SK-N-SH (cell line): Measurements from ENCODE around the gene STARD5. TPM values are rescaled to one million over a fixed set of nuclear protein-coding genes. Genes with fewer than 3 reads are reported as not detected.

Experiments
- CTCF ChIA-PET: fragments of 300-600, 350-600 bp; formaldehyde crosslinking; extraction: SDS; loops from one replicate; lab custom pipeline; 2021; lab: Yijun Ruan, JAX
- POLR2A ChIA-PET: fragments of 350-600 bp; sonication (Branson Sonifier 250); formaldehyde crosslinking; extraction: SDS; loops from one replicate; lab custom pipeline; 2020; ENCODE audit warnings: antibody characterized with exemption, inconsistent platforms; lab: Yijun Ruan, JAX
- DNase-seq: peaks from one replicate; pipeline ENCODE4 v3.0.0; 2012
- H2AFZ ChIP-seq: fragments of 200-600 bp; sonication (generic); 2 replicates; pipeline ENCODE4 v1.8.1; 2016; ENCODE audit warnings: antibody characterized with exemption, mild to moderate bottlenecking, low read depth
- H3F3A ChIP-seq: fragments of 200-600 bp; sonication (generic); replicated peaks from 2 replicates; pipeline ENCODE3; 2016; ENCODE audit warnings: antibody characterized with exemption, mild to moderate bottlenecking; ENCODE audit not compliant: insufficient read depth
- H3K27ac ChIP-seq, 2 experiments: fragments of 200-500 bp in 1 of 2; fragments of 200-600 bp in 1 of 2; sonication (Bioruptor generic) in 1 of 2; sonication (generic), shearing (Covaris generic) in 1 of 2; 2 replicates each; pipeline versions ENCODE4 v1.5.1 to v1.6.1; 2014 to 2016; ENCODE audit warnings: low read depth in 2 of 2, inconsistent platforms in 1 of 2, low read length in 1 of 2, mild to moderate bottlenecking in 1 of 2, mixed read lengths in 1 of 2
- H3K27me3 ChIP-seq: fragments of 200-600 bp; sonication (generic), shearing (Covaris generic); 2 replicates; pipeline ENCODE4 v1.6.1; 2016; ENCODE audit warnings: mixed run types; ENCODE audit not compliant: insufficient read depth
- H3K36me3 ChIP-seq, 2 experiments: fragments of 200-500 bp in 1 of 2; fragments of 200-600 bp in 1 of 2; sonication (Bioruptor generic) in 1 of 2; sonication (generic) in 1 of 2; replicated peaks in 1 of 2; 2 replicates each; pipeline versions ENCODE3 to v1.5.1; 2014 to 2016; ENCODE audit warnings: low read length in 1 of 2, mild to moderate bottlenecking in 1 of 2; ENCODE audit not compliant: insufficient read depth in 2 of 2, control insufficient read depth in 1 of 2
- H3K4me1 ChIP-seq, 2 experiments: fragments of 200-500 bp in 1 of 2; fragments of 200-600 bp in 1 of 2; sonication (Bioruptor generic) in 1 of 2; sonication (generic), shearing (Covaris generic) in 1 of 2; 2 replicates each; pipeline versions ENCODE4 v1.5.1 to v1.6.1; 2014 to 2016; ENCODE audit warnings: low read depth in 1 of 2, low read length in 1 of 2, mixed run types in 1 of 2; ENCODE audit not compliant: insufficient read depth in 2 of 2, control insufficient read depth in 1 of 2
- H3K4me2 ChIP-seq: fragments of 200-600 bp; sonication (generic), shearing (Covaris generic); 2 replicates; pipeline ENCODE4 v1.6.1; 2017; ENCODE audit warnings: mixed run types
- H3K4me3 ChIP-seq, 2 experiments: fragments of 200-500 bp in 1 of 2; fragments of 200-600 bp in 1 of 2; sonication (Bioruptor generic) in 1 of 2; sonication (generic), shearing (Covaris generic) in 1 of 2; 2 replicates each; pipeline versions ENCODE4 v1.5.1 to v1.8.1; 2014 to 2016; ENCODE audit warnings: low read depth in 2 of 2, inconsistent platforms in 1 of 2, low read length in 1 of 2, mild to moderate bottlenecking in 1 of 2, mixed read lengths in 1 of 2, moderate library complexity in 1 of 2
- H3K79me2 ChIP-seq: fragments of 200-600 bp; sonication (generic); 2 replicates; pipeline ENCODE4 v1.8.1; 2017; ENCODE audit warnings: mild to moderate bottlenecking; ENCODE audit not compliant: insufficient read depth
- H3K9ac ChIP-seq: fragments of 200-600 bp; sonication (generic); 2 replicates; pipeline ENCODE4 v1.6.1; 2017; ENCODE audit warnings: mixed run types
- H3K9me2 ChIP-seq: fragments of 200-600 bp; sonication (generic); 2 replicates; pipeline ENCODE4 v1.6.1; 2017; ENCODE audit warnings: mixed run types
- H3K9me3 ChIP-seq: fragments of 200-600 bp; sonication (generic); 2 replicates; pipeline ENCODE4 v1.6.1; 2017; ENCODE audit warnings: mixed run types, mild to moderate bottlenecking, moderate library complexity
- H4K20me1 ChIP-seq: fragments of 200-600 bp; sonication (generic); 2 replicates; pipeline ENCODE4 v1.6.1; 2017; ENCODE audit warnings: mild to moderate bottlenecking, mixed run types; ENCODE audit not compliant: insufficient read depth
- CHD2 ChIP-seq: fragments of 150-350 bp; IDR thresholded peaks from 2 replicates; pipeline ENCODE4 v1.6.1; 2018; ENCODE audit warnings: low read length; ENCODE audit not compliant: partially characterized antibody
- EP300 ChIP-seq, 2 experiments: IDR thresholded peaks; 2 replicates each; pipeline versions ENCODE4 v1.4.0 to v1.6.1; 2012; ENCODE audit warnings: borderline replicate concordance in 1 of 2, low read depth in 1 of 2, low read length in 1 of 2
- EZH2phosphoT487 ChIP-seq: fragments of 200-600 bp; sonication (generic); IDR thresholded peaks from 2 replicates; pipeline ENCODE4 v1.6.1; 2017; ENCODE audit warnings: low read depth, mixed run types, mild to moderate bottlenecking, antibody characterized with exemption, moderate library complexity, borderline replicate concordance
- FOSL2 ChIP-seq: IDR thresholded peaks from 2 replicates; pipeline ENCODE4 v1.4.0; 2012; ENCODE audit warnings: low read depth, mild to moderate bottlenecking, moderate library complexity, borderline replicate concordance
- FOXM1 ChIP-seq: IDR thresholded peaks from 2 replicates; pipeline ENCODE4 v1.4.0; 2012; ENCODE audit warnings: low read depth, mild to moderate bottlenecking
- GABPA ChIP-seq: IDR thresholded peaks from 2 replicates; pipeline ENCODE4 v1.4.0; 2012; ENCODE audit warnings: low read depth, mild to moderate bottlenecking
- JUND ChIP-seq: IDR thresholded peaks from 2 replicates; pipeline ENCODE4 v1.4.0; 2012
- MXI1 ChIP-seq: IDR thresholded peaks from 2 replicates; pipeline ENCODE4 v1.6.1; 2012; ENCODE audit warnings: mild to moderate bottlenecking, low read depth, low read length, improper control_type of control experiment
- SIN3A ChIP-seq: IDR thresholded peaks from 2 replicates; pipeline ENCODE4 v1.6.1; 2012; ENCODE audit warnings: low read depth, mild to moderate bottlenecking, low read length, moderate library complexity, borderline replicate concordance
- TCF12 ChIP-seq: IDR thresholded peaks from 2 replicates; pipeline ENCODE4 v1.4.0; 2012
- WGBS: methylation state at CpG from one replicate; pipeline ENCODE4 v1.1.6; 2017; ENCODE audit warnings: low lambda C conversion rate; 5-methylcytosine and 5-hydroxymethylcytosine counted together
- polyA plus RNA-seq, 3 experiments: library from polyadenylated mRNA; depleted of rRNA; stranded (reverse); fragments of >200 nt; gene quantifications; 2 replicates each; pipeline ENCODE4 v1.2.3, GENCODE V29; 2012
- TF ChIP-seq, protein P1 (sequence below): IDR thresholded peaks from 2 replicates; pipeline ENCODE4 v1.4.0; 2012; ENCODE audit warnings: low read depth
- TF ChIP-seq, protein P2 (sequence below): fragments of 150-350 bp; IDR thresholded peaks from 2 replicates; pipeline ENCODE4 v1.6.1; 2016; ENCODE audit warnings: mild to moderate bottlenecking, low read depth, low read length
- TF ChIP-seq, protein P3 (sequence below): IDR thresholded peaks from 2 replicates; pipeline ENCODE4; 2012
- TF ChIP-seq, protein P4 (sequence below): fragments of 150-350 bp; IDR thresholded peaks from 2 replicates; pipeline ENCODE4 v1.6.1; 2017; ENCODE audit warnings: antibody characterized with exemption, low read length, low read depth, borderline replicate concordance

Gene STARD5
- polyA plus RNA-seq, 1 of the 3 experiments (the other 2 are of a cell fraction), result 1.6 TPM

DNA sequence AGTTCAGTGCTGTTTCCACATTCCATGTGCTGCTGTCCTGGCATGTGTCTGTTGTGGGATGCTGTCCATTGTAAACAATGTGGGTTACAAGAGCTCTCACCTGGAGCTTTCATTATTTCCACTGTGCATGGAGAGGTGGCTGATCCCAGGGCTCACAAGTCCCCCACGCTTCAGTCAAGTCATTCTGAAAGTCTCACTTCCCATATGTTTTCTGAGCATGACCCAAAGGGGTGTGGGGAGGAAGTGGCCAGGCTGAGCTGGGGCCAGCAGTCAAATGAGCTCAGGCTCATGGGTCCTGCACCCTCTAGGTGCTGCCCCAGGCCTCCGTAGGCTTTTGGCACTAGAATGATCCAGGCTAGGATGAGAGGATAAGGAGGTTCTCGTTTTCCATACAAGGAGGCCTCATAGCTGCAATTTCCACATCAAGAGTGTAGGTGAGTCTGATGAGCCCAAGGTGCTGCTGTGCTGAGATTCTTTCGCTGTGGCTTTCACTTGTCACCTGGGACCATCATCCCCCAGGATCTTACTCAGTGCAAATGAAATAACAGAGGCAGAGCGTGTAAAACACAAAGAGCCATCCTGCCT lies 22.0 kb downstream of the STARD5 start:
- H3F3A ChIP-seq, result no peaks in the 10 kb centered on the region
- POLR2A ChIA-PET, result no interaction called here
- WGBS, result 42% methylated on average over 5 of the region's 5 CpGs
- H3K79me2 ChIP-seq, result no peaks in the 10 kb centered on the region
- peaks cover 8% of the 10 kb centered on the region; the same call in 1 of the 2 replicates for H3K27me3 ChIP-seq
- H3K9me2 ChIP-seq, result no peaks in the 10 kb centered on the region
- no peak overlapping the region for H3K4me2 ChIP-seq
- H3K9me3 ChIP-seq, result no peaks in the 10 kb centered on the region
- no peak overlapping the region for H3K27ac ChIP-seq
- peaks cover 11 to 16% of the 10 kb centered on the region in 2 experiments; a peak in 3 of 4 replicates for H3K4me1 ChIP-seq
- no peaks in the 10 kb centered on the region for H3K36me3 ChIP-seq
- no peaks in the 10 kb centered on the region for H4K20me1 ChIP-seq
- DNase-seq, result no peak
- H2AFZ ChIP-seq, result no peak overlapping the region
- no peak overlapping the region for H3K9ac ChIP-seq
- CTCF ChIA-PET, result interaction anchor here (1.0 to 2.0 kb wide), 4 partner anchors 9 to 36 kb away, joined by 4 to 9 read pairs (median 4); no protein-coding TSS in a partner anchor
- H3K4me3 ChIP-seq, result no peak overlapping the region
- no peak for TF ChIP-seq MXI1
- TF ChIP-seq, protein P1, sequence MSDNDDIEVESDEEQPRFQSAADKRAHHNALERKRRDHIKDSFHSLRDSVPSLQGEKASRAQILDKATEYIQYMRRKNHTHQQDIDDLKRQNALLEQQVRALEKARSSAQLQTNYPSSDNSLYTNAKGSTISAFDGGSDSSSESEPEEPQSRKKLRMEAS, result no peak
- TF ChIP-seq, protein P2, sequence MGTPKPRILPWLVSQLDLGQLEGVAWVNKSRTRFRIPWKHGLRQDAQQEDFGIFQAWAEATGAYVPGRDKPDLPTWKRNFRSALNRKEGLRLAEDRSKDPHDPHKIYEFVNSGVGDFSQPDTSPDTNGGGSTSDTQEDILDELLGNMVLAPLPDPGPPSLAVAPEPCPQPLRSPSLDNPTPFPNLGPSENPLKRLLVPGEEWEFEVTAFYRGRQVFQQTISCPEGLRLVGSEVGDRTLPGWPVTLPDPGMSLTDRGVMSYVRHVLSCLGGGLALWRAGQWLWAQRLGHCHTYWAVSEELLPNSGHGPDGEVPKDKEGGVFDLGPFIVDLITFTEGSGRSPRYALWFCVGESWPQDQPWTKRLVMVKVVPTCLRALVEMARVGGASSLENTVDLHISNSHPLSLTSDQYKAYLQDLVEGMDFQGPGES, result no peak
- no peak for TF ChIP-seq EP300 (IDR thresholded peaks at IDR 0.05; ENCODE audit: borderline replicate concordance in 1 of 2, low read depth in 1 of 2, low read length in 1 of 2)
- TF ChIP-seq, protein P3, sequence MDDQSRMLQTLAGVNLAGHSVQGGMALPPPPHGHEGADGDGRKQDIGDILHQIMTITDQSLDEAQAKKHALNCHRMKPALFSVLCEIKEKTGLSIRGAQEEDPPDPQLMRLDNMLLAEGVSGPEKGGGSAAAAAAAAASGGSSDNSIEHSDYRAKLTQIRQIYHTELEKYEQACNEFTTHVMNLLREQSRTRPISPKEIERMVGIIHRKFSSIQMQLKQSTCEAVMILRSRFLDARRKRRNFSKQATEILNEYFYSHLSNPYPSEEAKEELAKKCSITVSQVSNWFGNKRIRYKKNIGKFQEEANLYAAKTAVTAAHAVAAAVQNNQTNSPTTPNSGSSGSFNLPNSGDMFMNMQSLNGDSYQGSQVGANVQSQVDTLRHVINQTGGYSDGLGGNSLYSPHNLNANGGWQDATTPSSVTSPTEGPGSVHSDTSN, result no peak
- TF ChIP-seq, protein P4, sequence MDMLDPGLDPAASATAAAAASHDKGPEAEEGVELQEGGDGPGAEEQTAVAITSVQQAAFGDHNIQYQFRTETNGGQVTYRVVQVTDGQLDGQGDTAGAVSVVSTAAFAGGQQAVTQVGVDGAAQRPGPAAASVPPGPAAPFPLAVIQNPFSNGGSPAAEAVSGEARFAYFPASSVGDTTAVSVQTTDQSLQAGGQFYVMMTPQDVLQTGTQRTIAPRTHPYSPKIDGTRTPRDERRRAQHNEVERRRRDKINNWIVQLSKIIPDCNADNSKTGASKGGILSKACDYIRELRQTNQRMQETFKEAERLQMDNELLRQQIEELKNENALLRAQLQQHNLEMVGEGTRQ, result no peak
- TF ChIP-seq FOSL2, result no peak
- TF ChIP-seq FOXM1, result no peak
- no peak for TF ChIP-seq GABPA
- TF ChIP-seq, all 33 proteins: peak for 0

DNA sequence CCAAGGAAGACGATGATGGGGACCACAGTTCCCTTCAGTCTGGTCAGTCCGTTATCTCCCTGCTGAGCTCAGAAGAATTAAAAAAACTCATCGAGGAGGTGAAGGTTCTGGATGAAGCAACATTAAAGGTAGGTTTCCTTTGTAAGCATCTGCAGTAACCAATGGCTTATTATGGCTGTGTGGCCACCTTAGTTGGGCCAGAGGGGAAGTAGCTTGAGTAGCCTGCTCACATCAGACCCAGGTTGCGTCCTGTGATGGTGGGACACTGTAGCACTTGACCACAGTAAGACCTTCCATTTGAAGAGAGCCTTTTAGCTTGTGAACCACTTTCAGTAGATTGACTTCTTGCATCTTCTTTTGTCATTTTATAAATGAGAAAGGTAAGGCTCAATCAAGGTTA lies 22.6 kb downstream of the STARD5 start:
- ChIA-PET CTCF (interaction anchor here (1.0 to 2.0 kb wide), 4 partner anchors 8 to 35 kb away, joined by 4 to 9 read pairs (median 4); no protein-coding TSS in a partner anchor), POLR2A (no interaction called here)
- H3K9me2 ChIP-seq, result no peaks in the 10 kb centered on the region
- H3K4me3 ChIP-seq, result no peak overlapping the region
- H3K36me3 ChIP-seq, result no peaks in the 10 kb centered on the region
- peaks cover 8% of the 10 kb centered on the region; the same call in 1 of the 2 replicates for H3K27me3 ChIP-seq
- TF ChIP-seq, protein P2, result no peak
- TF ChIP-seq CHD2, result no peak
- TF ChIP-seq JUND, result no peak
- no peak for TF ChIP-seq EZH2phosphoT487
- no peak for TF ChIP-seq SIN3A
- no peak for TF ChIP-seq TCF12
- TF ChIP-seq, protein P4, result no peak
- 44% methylated on average over 4 of the region's 4 CpGs for WGBS
- H3K27ac ChIP-seq, result no peak overlapping the region
- H3F3A ChIP-seq, result no peaks in the 10 kb centered on the region
- H3K9ac ChIP-seq, result no peak overlapping the region
- H3K4me1 ChIP-seq, result peaks cover 11 to 17% of the 10 kb centered on the region in 2 experiments; a peak in 3 of 4 replicates
- H2AFZ ChIP-seq, result no peak overlapping the region
- no peaks in the 10 kb centered on the region for H3K9me3 ChIP-seq
- no peaks in the 10 kb centered on the region for H3K79me2 ChIP-seq
- no peak overlapping the region for H3K4me2 ChIP-seq
- H4K20me1 ChIP-seq, result no peaks in the 10 kb centered on the region
- no peak for DNase-seq
